Caco-2 (cell line): ENCODE measurements around the gene ESRRG. TPM values are rescaled to one million over a fixed set of nuclear protein-coding genes. Genes with fewer than 3 reads are reported as not detected.

Experiments used
- BruUV-seq: library from RNA; stranded (reverse); fragments of 400-500 nt; replicated peaks from 2 replicates; lab custom pipeline; 2021; lab: Mats Ljungman, UMichigan
- CTCF ChIA-PET: fragments of 300-600 bp; sonication (Branson Sonifier 250); formaldehyde crosslinking; loops from one replicate; lab custom pipeline; 2022; ENCODE audit warnings: antibody characterized with exemption; lab: Charles Lee
- POLR2A ChIA-PET: fragments of 300-600 bp; sonication (Branson Sonifier 250); formaldehyde crosslinking; loops from one replicate; lab custom pipeline; 2022; ENCODE audit warnings: antibody characterized with exemption; lab: Charles Lee
- DNase-seq, 2 experiments: peaks; one replicate each; pipeline versions ENCODE4 v3.0.0 to v3.0.0-alpha.2; 2020 to 2022
- H3K27me3 ChIP-seq: replicated peaks from 2 replicates; pipeline ENCODE4 v1.6.0; 2011; ENCODE audit warnings: low read length; ENCODE audit not compliant: control insufficient read depth, insufficient read depth
- H3K36me3 ChIP-seq: 2 replicates; pipeline ENCODE4 v1.5.1; 2011; ENCODE audit warnings: low read length; ENCODE audit not compliant: control insufficient read depth, insufficient read depth
- H3K4me1 ChIP-seq: fragments of 250-450 bp; sonication (Bioruptor Pico); 2 replicates; pipeline ENCODE4 v1.5.1; 2020; ENCODE audit warnings: mild to moderate bottlenecking
- H3K4me3 ChIP-seq: 2 replicates; pipeline ENCODE4 v1.5.1; 2011; ENCODE audit warnings: low read depth, mild to moderate bottlenecking, control low read depth, low read length
- H3K9me3 ChIP-seq: fragments of 250-450 bp; sonication (Bioruptor Pico); 2 replicates; pipeline ENCODE4 v1.5.1; 2020; ENCODE audit warnings: mild to moderate bottlenecking, moderate library complexity
- H3K27ac Mint-ChIP-seq: one replicate; pipeline ENCODE4 v1.8.0; 2022; ENCODE audit warnings: mixed read lengths; ENCODE audit not compliant: unreplicated experiment
- H3K27me3 Mint-ChIP-seq: one replicate; pipeline ENCODE4 v1.8.0; 2022; ENCODE audit warnings: mixed read lengths; ENCODE audit not compliant: insufficient read depth, unreplicated experiment
- H3K36me3 Mint-ChIP-seq: one replicate; pipeline ENCODE4 v1.8.0; 2022; ENCODE audit warnings: mild to moderate bottlenecking, mixed read lengths; ENCODE audit not compliant: insufficient read depth, unreplicated experiment
- H3K4me1 Mint-ChIP-seq: one replicate; pipeline ENCODE4 v1.8.0; 2022; ENCODE audit warnings: low read depth, mixed read lengths; ENCODE audit not compliant: unreplicated experiment
- H3K4me3 Mint-ChIP-seq: one replicate; pipeline ENCODE4 v1.8.0; 2022; ENCODE audit warnings: mild to moderate bottlenecking, moderate library complexity, mixed read lengths; ENCODE audit not compliant: unreplicated experiment
- H3K9me3 Mint-ChIP-seq: one replicate; pipeline ENCODE4 v1.8.0; 2022; ENCODE audit warnings: mixed read lengths; ENCODE audit not compliant: unreplicated experiment
- CTCF ChIP-seq, 2 experiments: fragments of 200-600 bp in 1 of 2; IDR thresholded peaks; 1 replicate in 1 of 2; 2 replicates in 1 of 2; pipeline versions ENCODE4 v1.5.1 to v1.8.0; 2011 to 2022; ENCODE audit warnings: antibody characterized with exemption in 1 of 2, control low read depth in 1 of 2, inconsistent platforms in 1 of 2, low read depth in 1 of 2, low read length in 1 of 2, mild to moderate bottlenecking in 1 of 2, moderate library complexity in 1 of 2; ENCODE audit not compliant: insufficient read depth in 1 of 2, severe bottlenecking in 1 of 2, unreplicated experiment in 1 of 2
- intact Hi-C: fragments of 100-400 bp; cut with micrococcal nuclease; formaldehyde crosslinking; loops from one replicate; pipeline ENCODE4 v1.10.0; 2022; ENCODE audit not compliant: unreplicated experiment
- total RNA-seq: library from RNA; stranded (reverse); gene quantifications from 2 replicates; pipeline ENCODE4 v1.2.3, GENCODE V29; 2022

ESRRG gene
- total RNA-seq, 1 experiment from 2014 or later = 6.6 TPM

GRCh38 chr1:216691710-216692109 is 31.5 kb downstream of the ESRRG start:
- Mint-ChIP-seq H3K4me3 (no peak overlapping the region), H3K4me1 (peaks cover 17% of the 10 kb centered on the region), H3K9me3 (no peaks in the 10 kb centered on the region), H3K27me3 (no peaks in the 10 kb centered on the region), H3K27ac (no peak overlapping the region), H3K36me3 (no peaks in the 10 kb centered on the region)
- Histone ChIP-seq H3K9me3 (no peaks in the 10 kb centered on the region), H3K4me3 (no peak overlapping the region), H3K36me3 (no peaks in the 10 kb centered on the region), H3K27me3 (no peaks in the 10 kb centered on the region), H3K4me1 (peaks cover 11% of the 10 kb centered on the region; the same call in 1 of the 2 replicates)
- POLR2A ChIA-PET = no interaction called here
- DNase-seq = no peak
- intact Hi-C loops = no loop called here
- no peak for TF ChIP-seq CTCF (IDR thresholded peaks at IDR 0.05; ENCODE audit: insufficient read depth in 1 of 2, low read depth in 1 of 2, low read length in 1 of 2, severe bottlenecking in 1 of 2, unreplicated experiment in 1 of 2)
- BruUV-seq = no TSS peak
- CTCF ChIA-PET = no interaction called here

- intact Hi-C loops = no loop called here
- Mint-ChIP-seq H3K4me1 (peaks cover 24% of the 10 kb centered on the region), H3K36me3 (no peaks in the 10 kb centered on the region), H3K27me3 (no peaks in the 10 kb centered on the region), H3K27ac (no peak overlapping the region), H3K9me3 (no peaks in the 10 kb centered on the region), H3K4me3 (no peak overlapping the region)
- Histone ChIP-seq H3K27me3 (no peaks in the 10 kb centered on the region), H3K9me3 (no peaks in the 10 kb centered on the region), H3K36me3 (no peaks in the 10 kb centered on the region), H3K4me1 (peaks cover 11% of the 10 kb centered on the region; the same call in 1 of the 2 replicates), H3K4me3 (no peak overlapping the region)
- no peak for DNase-seq
- BruUV-seq = no TSS peak
- ChIA-PET CTCF (interaction anchor here (0.5 kb wide), 1 partner anchor 33 kb away, joined by 4 read pairs; the partner anchor contains the start of gene ESRRG), POLR2A (no interaction called here)
- TF ChIP-seq CTCF (IDR thresholded peaks at IDR 0.05; ENCODE audit: insufficient read depth in 1 of 2, low read depth in 1 of 2, low read length in 1 of 2, severe bottlenecking in 1 of 2, unreplicated experiment in 1 of 2) = no peak
These were observed 32.6 kb downstream of the ESRRG start for GRCh38 chr1:216690603-216691002.

GRCh38 chr1:216688127-216688657 is 35.0 kb downstream of the ESRRG start:
- DNase-seq = no peak
- POLR2A ChIA-PET = no interaction called here
- H3K9me3 Mint-ChIP-seq = no peaks in the 10 kb centered on the region

More at GRCh38 chr1:216688127-216688657, 35.0 kb downstream of the ESRRG start:
- peaks cover 24% of the 10 kb centered on the region for H3K4me1 Mint-ChIP-seq
- H3K4me3 ChIP-seq = no peak overlapping the region
- intact Hi-C loops = no loop called here
- CTCF ChIA-PET = no interaction called here
- no peaks in the 10 kb centered on the region for H3K27me3 ChIP-seq
- no peaks in the 10 kb centered on the region for H3K9me3 ChIP-seq
- no peaks in the 10 kb centered on the region for H3K36me3 Mint-ChIP-seq
- H3K27ac Mint-ChIP-seq = no peak overlapping the region
- H3K36me3 ChIP-seq = no peaks in the 10 kb centered on the region
- peaks cover 11% of the 10 kb centered on the region; the same call in 1 of the 2 replicates for H3K4me1 ChIP-seq
- no peaks in the 10 kb centered on the region for H3K27me3 Mint-ChIP-seq
- no peak overlapping the region for H3K4me3 Mint-ChIP-seq
- TF ChIP-seq CTCF (IDR thresholded peaks at IDR 0.05; ENCODE audit: insufficient read depth in 1 of 2, low read depth in 1 of 2, low read length in 1 of 2, severe bottlenecking in 1 of 2, unreplicated experiment in 1 of 2) = no peak
- BruUV-seq = no TSS peak
